ENCODE data around the gene RNU5D-1. TPM values are rescaled to one million over a fixed set of nuclear protein-coding genes. Genes with fewer than 3 reads are reported as not detected.
"Not testable (repeated sequence)": the region's sequence is repeated elsewhere in the genome, so short reads cannot be mapped to it uniquely, and the experiment has no call there.

Gene RNU5D-1
- total and polyA plus RNA-seq, 2 donors from 2014 or later, result not detected

- Histone ChIP-seq H3K36me3 (ENCODE audit: control insufficient read depth in 2 of 3, insufficient read depth in 3 of 3, low read length in 3 of 3) (no peaks in the 10 kb centered on the region), H3K4me1 (ENCODE audit: control insufficient read depth in 2 of 3, insufficient read depth in 2 of 3, low read depth in 1 of 3, low read length in 3 of 3) (no peaks in the 10 kb centered on the region), H3K9me3 (ENCODE audit: control insufficient read depth in 2 of 3, insufficient read depth in 1 of 3, low read length in 3 of 3) (no peaks in the 10 kb centered on the region), H3K9ac (ENCODE audit: low read length in 3 of 3) (no peak overlapping the region), H3K4me3 (ENCODE audit: low read length in 3 of 3) (no peak overlapping the region), H3K27me3 (ENCODE audit: control insufficient read depth, insufficient read depth, low read length) (no peaks in the 10 kb centered on the region), H3K27ac (ENCODE audit: low read depth in 2 of 2, low read length in 2 of 2) (no peak overlapping the region)
- no peak for TF ChIP-seq CTCF (IDR thresholded peaks at IDR 0.05; ENCODE audit: borderline replicate concordance, extremely low read depth, insufficient read depth)
- no peak for FAIRE-seq
- DNase-seq, result peak in 3 of 5 donors; percentile 64 to 79 (median 78)
- intact Hi-C loops (cut with DNase I), result no loop called here
Measured at GRCh38 chr1:44701141-44701573, 29.8 kb downstream of the RNU5D-1 start.

- DNase-seq (peak in 2 of 5 donors; percentile 29 to 31), FAIRE-seq (no peak)
- TF ChIP-seq CTCF (IDR thresholded peaks at IDR 0.05; ENCODE audit: borderline replicate concordance, extremely low read depth, insufficient read depth), result no peak
- Histone ChIP-seq H3K4me1 (ENCODE audit: control insufficient read depth in 2 of 3, insufficient read depth in 2 of 3, low read depth in 1 of 3, low read length in 3 of 3) (no peaks in the 10 kb centered on the region), H3K9ac (ENCODE audit: low read length in 3 of 3) (no peak overlapping the region), H3K27me3 (ENCODE audit: control insufficient read depth, insufficient read depth, low read length) (no peaks in the 10 kb centered on the region), H3K36me3 (ENCODE audit: control insufficient read depth in 2 of 3, insufficient read depth in 3 of 3, low read length in 3 of 3) (no peaks in the 10 kb centered on the region), H3K9me3 (ENCODE audit: control insufficient read depth in 2 of 3, insufficient read depth in 1 of 3, low read length in 3 of 3) (no peaks in the 10 kb centered on the region), H3K27ac (ENCODE audit: low read depth in 2 of 2, low read length in 2 of 2) (no peak overlapping the region), H3K4me3 (ENCODE audit: low read length in 3 of 3) (no peak overlapping the region)
- intact Hi-C loops (cut with DNase I), result no loop called here
Measured at GRCh38 chr1:44700573-44700972, 30.4 kb downstream of the RNU5D-1 start.

- H3K9ac ChIP-seq (ENCODE audit: low read length in 3 of 3); H3K27me3 ChIP-seq (ENCODE audit: control insufficient read depth, insufficient read depth, low read length); H3K27ac ChIP-seq (ENCODE audit: low read depth in 2 of 2, low read length in 2 of 2); H3K9me3 ChIP-seq (ENCODE audit: control insufficient read depth in 2 of 3, insufficient read depth in 1 of 3, low read length in 3 of 3); H3K36me3 ChIP-seq (ENCODE audit: control insufficient read depth in 2 of 3, insufficient read depth in 3 of 3, low read length in 3 of 3); FAIRE-seq; H3K4me3 ChIP-seq (ENCODE audit: low read length in 3 of 3); H3K4me1 ChIP-seq (ENCODE audit: control insufficient read depth in 2 of 3, insufficient read depth in 2 of 3, low read depth in 1 of 3, low read length in 3 of 3); intact Hi-C loops (cut with DNase I): not testable (repeated sequence)
- peak in 1 of 5 donors; percentile 5 for DNase-seq
Measured at GRCh38 chr1:44699375-44699774, 31.6 kb downstream of the RNU5D-1 start.

- no peak overlapping the region for H3K4me3 ChIP-seq (ENCODE audit: low read length in 3 of 3)
- FAIRE-seq (no peak), DNase-seq (no peak)
- no peak overlapping the region for H3K27ac ChIP-seq (ENCODE audit: low read depth in 2 of 2, low read length in 2 of 2)
- no peaks in the 10 kb centered on the region for H3K36me3 ChIP-seq (ENCODE audit: control insufficient read depth in 2 of 3, insufficient read depth in 3 of 3, low read length in 3 of 3)
- H3K4me1 ChIP-seq (ENCODE audit: control insufficient read depth in 2 of 3, insufficient read depth in 2 of 3, low read depth in 1 of 3, low read length in 3 of 3), result no peaks in the 10 kb centered on the region
- intact Hi-C loops (cut with DNase I), result no loop called here
- no peak overlapping the region for H3K9ac ChIP-seq (ENCODE audit: low read length in 3 of 3)
- no peaks in the 10 kb centered on the region for H3K27me3 ChIP-seq (ENCODE audit: control insufficient read depth, insufficient read depth, low read length)
- no peak for TF ChIP-seq CTCF (IDR thresholded peaks at IDR 0.05; ENCODE audit: borderline replicate concordance, extremely low read depth, insufficient read depth)
- H3K9me3 ChIP-seq (ENCODE audit: control insufficient read depth in 2 of 3, insufficient read depth in 1 of 3, low read length in 3 of 3), result no peaks in the 10 kb centered on the region
Measured at GRCh38 chr1:44698138-44698537, 32.8 kb downstream of the RNU5D-1 start.

Data from kidney (tissue), 14 donors.